IPS-11a (cell line): ENCODE measurements around the gene BRCC3.

Experiments used
- H3K4me3 ChIP-seq: one replicate; pipeline ENCODE4 v1.5.1; 2013; ENCODE audit warnings: low read depth, low read length, control low read depth

Gene BRCC3

GRCh38 chrX:155070975-155071693 lies at the start of gene BRCC3, which contains the start of the genes CMC4 and MTCP1:
TSS of gene BRCC3 (plus strand) at chrX:155071508. CDS start at chrX:155071528, 20 bp downstream.
TSS of gene CMC4 (minus strand) at chrX:155071136. CDS start at chrX:155064023, 7,113 bp downstream.
TSS of gene MTCP1 (minus strand) at chrX:155071136. CDS start at chrX:155066010, 5,126 bp downstream.
- peak within 1 kb of the TSS; percentile 81 for H3K4me3 ChIP-seq

DNA sequence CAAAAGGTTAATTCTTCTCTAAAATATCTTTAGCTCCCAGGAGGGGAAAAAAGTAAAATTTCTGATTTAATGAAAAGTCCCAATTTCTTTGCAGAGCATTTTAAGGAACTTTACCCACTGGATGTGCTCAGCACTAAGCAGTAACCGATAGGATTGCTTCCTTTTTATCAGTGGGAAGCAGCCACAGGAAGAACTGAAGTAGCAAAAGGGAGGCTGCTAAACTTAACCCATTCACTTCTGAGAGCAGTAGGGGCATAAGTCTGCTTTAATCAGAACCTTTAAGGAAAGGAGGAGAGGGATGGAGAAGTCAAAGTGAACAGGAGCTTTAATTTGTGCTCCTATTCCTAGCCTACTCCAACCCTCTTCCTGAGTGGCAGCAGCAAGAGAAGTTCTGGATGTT lies 48.7 kb upstream of the BRCC3 start, which contains the start of gene F8:
Gene F8 (minus strand): TSS at position 139 of the 400 bp plus-strand sequence. CDS start 171 bp downstream, outside the sequence.
- H3K4me3 ChIP-seq: no peak within 1 kb of the TSS

DNA sequence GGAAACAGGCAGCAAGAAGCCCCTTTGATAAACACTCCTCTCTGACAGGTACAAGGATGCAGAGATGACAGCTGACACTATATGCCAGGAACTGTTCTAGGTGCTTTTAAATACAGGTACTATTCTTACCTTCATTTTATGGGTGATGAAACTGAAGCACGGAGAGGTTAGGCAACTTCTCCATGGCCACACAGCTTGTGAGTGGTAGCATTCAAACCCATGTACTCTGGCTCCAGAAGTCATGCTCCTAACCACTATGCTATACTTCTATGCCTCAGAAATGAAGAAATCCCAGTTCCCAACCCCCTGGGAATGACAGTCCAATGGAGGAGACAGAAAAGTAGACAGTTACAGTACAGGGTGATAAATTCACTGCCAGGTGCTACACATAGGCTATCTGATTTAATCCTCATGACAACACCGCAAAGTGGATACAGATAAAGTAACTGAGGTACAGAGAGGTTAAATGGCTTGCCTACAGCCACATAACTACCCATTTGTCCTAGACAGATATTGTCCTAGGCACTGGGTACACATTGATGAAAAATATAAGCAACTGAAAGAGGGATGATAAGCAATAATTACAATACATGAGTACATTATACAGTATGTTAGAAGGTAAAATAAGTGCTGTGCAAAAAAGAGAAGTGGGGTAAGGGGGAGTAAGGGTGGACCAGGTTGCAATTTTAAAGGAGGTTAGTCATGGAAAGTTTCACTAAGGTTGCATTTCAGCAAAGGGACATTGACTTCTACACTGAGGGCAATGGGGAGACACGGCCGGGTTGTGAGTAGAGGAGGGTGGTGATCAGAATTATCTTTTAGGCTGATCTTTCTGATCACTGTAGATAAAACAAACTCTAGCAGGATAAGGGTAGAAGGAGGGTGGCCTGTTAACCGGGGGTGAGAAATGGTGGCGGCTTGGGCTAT lies 47.1 kb upstream of the BRCC3 start:
- no peak overlapping the region for H3K4me3 ChIP-seq

DNA sequence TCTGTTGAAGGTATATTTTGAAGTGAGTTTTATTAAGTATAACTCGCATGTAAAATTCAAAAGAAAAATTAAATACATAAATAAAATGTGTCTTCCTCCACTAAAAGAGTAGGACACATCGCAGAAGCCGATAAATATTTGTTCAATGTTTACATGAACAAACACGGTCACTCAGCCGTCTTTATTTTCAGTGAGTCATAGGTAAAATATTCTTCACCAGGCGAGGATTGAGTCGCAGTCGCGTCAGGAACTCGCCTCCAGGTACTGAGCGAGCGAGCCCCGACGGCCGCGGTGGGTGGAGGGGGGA lies 44.9 kb upstream of the BRCC3 start:
- H3K4me3 ChIP-seq: peak overlapping the region; percentile 39

GRCh38 chrX:155026727-155027508 lies 44.4 kb upstream of the BRCC3 start, which contains the start of gene FUNDC2:
TSS of gene FUNDC2 (plus strand) at chrX:155026844. CDS start at chrX:155026939, 95 bp downstream.
- peak within 1 kb of the TSS; percentile 63 for H3K4me3 ChIP-seq

GRCh38 chrX:155027509-155028066 lies 43.7 kb upstream of the BRCC3 start:
- H3K4me3 ChIP-seq: peak overlapping the region; percentile 63

GRCh38 chrX:155028129-155028528 lies 43.2 kb upstream of the BRCC3 start:
- no peak overlapping the region for H3K4me3 ChIP-seq

- H3K4me3 ChIP-seq: no peak overlapping the region
These were observed 42.4 kb upstream of the BRCC3 start for GRCh38 chrX:155028877-155029291.

DNA sequence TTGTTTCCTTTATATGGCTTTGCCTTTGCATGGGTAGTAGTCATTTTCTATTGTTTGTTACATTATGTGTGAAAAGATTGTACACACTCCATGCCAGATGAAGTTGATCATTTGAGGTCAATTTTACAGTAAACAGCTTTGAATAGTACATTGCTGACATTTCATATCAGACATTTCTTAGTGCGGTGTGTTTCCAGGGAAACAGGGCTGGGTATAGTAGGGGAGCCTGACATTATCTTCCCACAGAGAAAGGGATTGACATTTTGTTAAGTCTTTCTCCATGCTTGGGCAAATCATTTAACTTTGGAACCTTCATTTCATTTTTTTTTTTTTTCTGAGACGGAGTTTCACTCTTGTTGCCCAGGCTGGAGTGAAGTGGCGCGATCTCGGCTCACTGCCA lies 39.7 kb upstream of the BRCC3 start:
- H3K4me3 ChIP-seq: no peak overlapping the region

GRCh38 chrX:155035688-155036087 lies 35.6 kb upstream of the BRCC3 start:
- no peak overlapping the region for H3K4me3 ChIP-seq

DNA sequence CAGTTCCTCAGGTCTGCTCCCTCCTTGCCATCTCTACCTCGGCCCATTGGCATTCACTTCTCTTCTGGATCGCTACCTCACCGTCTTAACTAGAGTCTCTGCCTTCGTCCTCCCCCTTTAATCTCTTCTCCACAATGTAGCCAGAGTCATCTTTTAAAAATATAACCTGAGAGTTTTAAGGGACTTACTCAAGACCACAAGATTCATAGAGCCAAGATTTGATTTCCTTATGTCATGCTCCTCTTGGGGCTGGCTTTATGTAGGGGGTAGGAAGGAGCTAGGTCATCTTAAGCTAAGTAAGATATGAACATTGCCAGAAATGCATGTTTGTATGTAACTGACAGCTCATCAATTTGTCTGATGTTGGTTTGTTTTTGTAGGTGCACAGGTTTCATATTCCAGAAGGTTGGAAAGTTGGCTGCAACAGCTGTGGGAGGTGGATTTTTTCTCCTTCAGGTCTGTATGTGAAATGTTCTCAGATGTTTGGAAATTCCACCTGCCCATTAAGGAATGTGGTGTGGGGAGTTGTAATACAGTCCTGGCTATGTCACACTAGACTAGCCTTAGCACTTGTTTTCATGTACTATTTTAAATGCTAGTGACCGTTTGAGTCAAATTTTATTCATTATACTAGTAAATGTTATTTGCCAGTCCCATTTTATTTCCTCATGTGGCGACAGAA lies 25.0 kb upstream of the BRCC3 start:
- H3K4me3 ChIP-seq: no peak overlapping the region

GRCh38 chrX:155046811-155047528 lies 24.3 kb upstream of the BRCC3 start:
- no peak overlapping the region for H3K4me3 ChIP-seq

DNA sequence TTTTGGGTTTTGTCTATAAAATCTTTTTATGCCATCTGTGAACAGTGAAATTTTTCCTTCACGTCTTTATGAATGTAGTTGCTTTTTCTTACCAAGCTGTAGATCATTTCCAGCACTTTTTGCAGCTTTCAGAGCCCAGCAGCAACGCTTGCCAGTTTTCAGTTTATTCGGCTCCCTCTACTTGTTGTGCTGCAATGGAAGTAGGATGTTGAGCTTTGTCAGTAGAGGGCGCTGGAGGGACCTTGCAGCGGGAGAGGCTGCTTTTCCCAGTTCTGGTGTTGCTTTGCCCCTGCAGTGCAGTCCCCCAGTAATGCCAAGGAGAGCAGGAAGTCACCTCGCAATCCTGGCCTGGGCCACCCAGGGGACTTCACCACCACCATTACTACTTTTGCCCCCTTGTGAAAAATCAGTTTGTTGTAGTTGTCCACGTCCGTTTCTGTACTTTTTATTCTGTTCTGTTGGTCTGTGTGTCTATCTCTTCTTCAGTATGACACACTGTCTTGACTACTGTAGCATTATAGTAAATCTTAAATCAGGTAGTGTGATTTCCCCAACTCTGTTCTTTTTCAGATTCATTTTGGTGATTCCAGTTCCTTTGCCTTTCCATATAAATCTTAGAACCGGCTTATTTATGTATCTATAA lies 22.2 kb upstream of the BRCC3 start:
- no peak overlapping the region for H3K4me3 ChIP-seq

DNA sequence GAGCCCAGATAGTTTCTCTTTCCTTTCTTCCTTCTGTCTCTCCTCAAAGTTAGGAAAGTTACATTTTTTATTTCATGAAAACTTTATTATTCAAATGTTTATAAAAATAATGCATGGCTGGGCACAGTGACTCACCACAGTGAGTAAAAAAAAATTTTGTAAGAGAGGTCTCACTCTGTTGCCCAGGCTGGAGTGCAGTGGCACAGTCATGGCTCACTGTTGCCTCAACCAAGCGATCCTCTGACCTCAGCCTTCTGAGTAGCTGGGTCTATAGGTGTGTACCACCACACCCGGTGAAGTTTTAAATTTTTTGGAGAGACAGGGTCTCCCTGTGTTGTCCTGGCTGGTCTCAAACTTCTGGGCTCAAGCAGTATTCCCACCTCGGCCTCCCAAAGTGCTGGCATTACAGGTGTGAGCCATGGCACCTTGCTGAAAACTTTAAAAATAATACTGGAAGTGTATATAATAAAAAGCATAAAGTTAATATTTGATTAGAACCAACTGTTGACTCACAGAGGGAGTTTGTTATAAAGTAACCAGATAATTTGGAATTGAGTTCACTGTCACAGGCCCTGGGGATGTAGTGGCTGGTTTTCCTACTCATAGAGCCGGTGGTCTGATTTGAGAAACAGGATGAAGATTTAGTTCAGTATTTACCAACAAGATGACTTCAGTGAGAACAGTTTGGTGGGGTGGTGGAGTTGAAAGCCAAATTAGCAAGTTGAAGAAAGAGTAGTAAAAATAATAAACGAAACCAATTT lies 18.4 kb upstream of the BRCC3 start:
- H3K4me3 ChIP-seq: no peak overlapping the region

GRCh38 chrX:155053656-155054055 lies 17.7 kb upstream of the BRCC3 start:
- H3K4me3 ChIP-seq: no peak overlapping the region

- no peak overlapping the region for H3K4me3 ChIP-seq
These were observed 17.1 kb upstream of the BRCC3 start for GRCh38 chrX:155054255-155054654.

DNA sequence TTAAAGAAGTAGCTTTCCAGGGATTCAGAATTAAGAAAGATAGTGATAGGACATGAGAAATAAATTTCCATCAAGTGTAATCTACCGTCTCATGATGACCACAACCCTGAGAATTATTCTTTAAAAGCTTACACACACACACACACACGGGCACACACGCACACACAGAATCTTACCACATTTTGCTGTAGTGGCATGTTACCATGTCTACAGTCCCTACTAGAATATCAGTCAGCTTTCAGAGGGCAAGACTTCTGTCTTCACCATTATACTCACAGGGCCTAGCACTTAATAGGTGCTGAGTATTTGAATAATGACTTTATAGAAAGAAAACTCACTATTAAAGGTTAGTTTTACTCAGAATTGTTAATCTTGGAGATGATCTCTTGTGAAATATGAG lies 15.8 kb upstream of the BRCC3 start:
- H3K4me3 ChIP-seq: no peak overlapping the region

DNA sequence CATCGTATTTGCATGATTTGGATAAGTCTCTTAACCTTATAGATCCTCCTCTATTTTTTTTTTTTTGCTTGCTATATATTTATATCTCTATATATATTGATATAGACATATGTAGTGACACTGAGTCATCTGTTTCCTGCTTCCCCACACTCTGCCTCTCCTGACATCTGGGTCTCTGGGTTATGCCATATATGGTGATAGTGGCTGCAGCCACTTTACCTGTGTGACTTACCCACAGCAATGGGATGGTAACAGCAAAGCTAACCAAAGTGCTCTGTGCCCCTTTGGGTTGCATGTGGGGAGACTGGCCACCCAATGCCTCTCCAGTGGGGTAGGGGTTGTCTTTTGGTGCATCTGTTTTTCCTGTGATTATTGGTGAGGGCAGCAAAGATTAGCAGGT lies 14.8 kb upstream of the BRCC3 start:
- no peak overlapping the region for H3K4me3 ChIP-seq
